OCI-LY1 (cell line): ENCODE data around the gene OGDHL.

Experiments
- EZH2 ChIP-seq: fragments of 200-600 bp; sonication (generic), shearing (Covaris generic); IDR thresholded peaks from 2 replicates; pipeline ENCODE4 v1.8.0; 2017; ENCODE audit warnings: borderline replicate concordance, mixed run types, mild to moderate bottlenecking, antibody characterized with exemption, low read length, moderate library complexity, mixed read lengths
- TF ChIP-seq, protein P1 (sequence below): fragments of 200-600 bp; sonication (generic), shearing (Covaris generic); IDR thresholded peaks from 2 replicates; pipeline ENCODE4 v1.5.1; 2017; ENCODE audit warnings: mild to moderate bottlenecking, antibody characterized with exemption, low read length, moderate library complexity, mixed read lengths

GRCh38 chr10:49784681-49785080, 22.6 kb upstream of the OGDHL start:
- no peak for TF ChIP-seq EZH2
- TF ChIP-seq, protein P1, sequence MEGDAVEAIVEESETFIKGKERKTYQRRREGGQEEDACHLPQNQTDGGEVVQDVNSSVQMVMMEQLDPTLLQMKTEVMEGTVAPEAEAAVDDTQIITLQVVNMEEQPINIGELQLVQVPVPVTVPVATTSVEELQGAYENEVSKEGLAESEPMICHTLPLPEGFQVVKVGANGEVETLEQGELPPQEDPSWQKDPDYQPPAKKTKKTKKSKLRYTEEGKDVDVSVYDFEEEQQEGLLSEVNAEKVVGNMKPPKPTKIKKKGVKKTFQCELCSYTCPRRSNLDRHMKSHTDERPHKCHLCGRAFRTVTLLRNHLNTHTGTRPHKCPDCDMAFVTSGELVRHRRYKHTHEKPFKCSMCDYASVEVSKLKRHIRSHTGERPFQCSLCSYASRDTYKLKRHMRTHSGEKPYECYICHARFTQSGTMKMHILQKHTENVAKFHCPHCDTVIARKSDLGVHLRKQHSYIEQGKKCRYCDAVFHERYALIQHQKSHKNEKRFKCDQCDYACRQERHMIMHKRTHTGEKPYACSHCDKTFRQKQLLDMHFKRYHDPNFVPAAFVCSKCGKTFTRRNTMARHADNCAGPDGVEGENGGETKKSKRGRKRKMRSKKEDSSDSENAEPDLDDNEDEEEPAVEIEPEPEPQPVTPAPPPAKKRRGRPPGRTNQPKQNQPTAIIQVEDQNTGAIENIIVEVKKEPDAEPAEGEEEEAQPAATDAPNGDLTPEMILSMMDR: no peak
